ENCODE results near the gene PIAS1.
"Not testable (repeated sequence)": the region's sequence is repeated elsewhere in the genome, so short reads cannot be mapped to it uniquely, and the experiment has no call there.

PIAS1 gene

GRCh38 chr15:68056097-68056865, 2.2 kb downstream of the PIAS1 start:
- no peak for TF ChIP-seq CTCF (conservative IDR thresholded peaks at IDR 0.05; ENCODE audit: low read length)
- H3K4me3 ChIP-seq (ENCODE audit: low read length), result peak overlapping the region; percentile 85
- DNase-seq (ENCODE audit: low read depth), result no peak

GRCh38 chr15:68057034-68057433, 2.9 kb downstream of the PIAS1 start:
- H3K4me3 ChIP-seq (ENCODE audit: low read length), result no peak overlapping the region
- no peak for TF ChIP-seq CTCF (conservative IDR thresholded peaks at IDR 0.05; ENCODE audit: low read length)
- no peak for DNase-seq (ENCODE audit: low read depth)

GRCh38 chr15:68057758-68058157, 3.6 kb downstream of the PIAS1 start:
- H3K4me3 ChIP-seq (ENCODE audit: low read length), result no peak overlapping the region
- TF ChIP-seq CTCF (conservative IDR thresholded peaks at IDR 0.05; ENCODE audit: low read length), result no peak
- DNase-seq (ENCODE audit: low read depth), result no peak

- DNase-seq (ENCODE audit: low read depth); H3K4me3 ChIP-seq (ENCODE audit: low read length): not testable (repeated sequence)
These were observed 4.9 kb downstream of the PIAS1 start for GRCh38 chr15:68058970-68059369.

- no peak overlapping the region for H3K4me3 ChIP-seq (ENCODE audit: low read length)
- DNase-seq (ENCODE audit: low read depth), result no peak
- no peak for TF ChIP-seq CTCF (conservative IDR thresholded peaks at IDR 0.05; ENCODE audit: low read length)
These were observed 5.5 kb downstream of the PIAS1 start for GRCh38 chr15:68059630-68060029.

GRCh38 chr15:68061171-68061570, 7.1 kb downstream of the PIAS1 start:
- no peak for DNase-seq (ENCODE audit: low read depth)
- H3K4me3 ChIP-seq (ENCODE audit: low read length), result no peak overlapping the region
- TF ChIP-seq CTCF (conservative IDR thresholded peaks at IDR 0.05; ENCODE audit: low read length), result no peak

- TF ChIP-seq CTCF (conservative IDR thresholded peaks at IDR 0.05; ENCODE audit: low read length), result no peak
- H3K4me3 ChIP-seq (ENCODE audit: low read length), result no peak overlapping the region
- DNase-seq (ENCODE audit: low read depth), result no peak
These were observed 7.5 kb downstream of the PIAS1 start for GRCh38 chr15:68061602-68062001.

Measured in AG10803 (cell line).